A549 (cell line): ENCODE data around the gene DBNDD1.

Experiments
- CHD2 ChIP-seq: fragments of 150-350 bp; IDR thresholded peaks from 2 replicates; pipeline ENCODE4 v1.6.1; 2014; ENCODE audit warnings: low read length; ENCODE audit not compliant: partially characterized antibody
- CHD4 ChIP-seq: fragments of 200-600 bp; sonication (generic); IDR thresholded peaks from 2 replicates; pipeline ENCODE4 v1.6.1; 2016; ENCODE audit warnings: antibody characterized with exemption, mild to moderate bottlenecking, borderline replicate concordance
- NPAS2 ChIP-seq: fragments of 250-450 bp; sonication (Bioruptor Pico); IDR thresholded peaks from 2 replicates; pipeline ENCODE4 v1.8.0; 2022; ENCODE audit warnings: mild to moderate bottlenecking, moderate library complexity, borderline replicate concordance
- POLR2A ChIP-seq: IDR thresholded peaks from 2 replicates; pipeline ENCODE4 v1.6.1; 2012; ENCODE audit warnings: mild to moderate bottlenecking, low read length
- RAD21 ChIP-seq, 2 experiments: fragments of >200 bp in 1 of 2; sonication (Bioruptor Twin) in 1 of 2; formaldehyde crosslinking in 1 of 2; IDR thresholded peaks in 1 of 2; conservative IDR thresholded peaks in 1 of 2; 2 replicates in 1 of 2; 3 replicates in 1 of 2; pipeline ENCODE4 v1.6.1; 2012 to 2018; ENCODE audit warnings: inconsistent platforms in 1 of 2
- RARB ChIP-seq: fragments of 250-450 bp; sonication (Bioruptor Pico); IDR thresholded peaks from 2 replicates; pipeline ENCODE4 v1.8.0; 2021; ENCODE audit warnings: mild to moderate bottlenecking, moderate library complexity
- RCOR1 ChIP-seq: fragments of 150-350 bp; IDR thresholded peaks from 2 replicates; pipeline ENCODE4 v1.6.1; 2014; ENCODE audit warnings: antibody characterized with exemption, low read length, low read depth
- RFX5 ChIP-seq: fragments of 450-650 bp; IDR thresholded peaks from 2 replicates; pipeline ENCODE4 v1.7.1; 2014; ENCODE audit warnings: antibody characterized with exemption, mild to moderate bottlenecking, moderate library complexity
- TF ChIP-seq, protein P1 (sequence below): fragments of >200 bp; sonication (Bioruptor Twin); formaldehyde crosslinking; IDR thresholded peaks from 3 replicates; pipeline ENCODE4 v1.5.1; 2016
- TF ChIP-seq, protein P2 (sequence below): fragments of 200-600 bp; sonication (generic); IDR thresholded peaks from 2 replicates; pipeline ENCODE4 v1.6.1; 2016; ENCODE audit warnings: antibody characterized with exemption, mild to moderate bottlenecking, moderate library complexity
- TF ChIP-seq, protein P3 (sequence below): fragments of 150-350 bp; IDR thresholded peaks from 2 replicates; pipeline ENCODE4 v1.6.1; 2014; ENCODE audit warnings: low read depth, mild to moderate bottlenecking, low read length
- TF ChIP-seq, protein P4 (sequence below): IDR thresholded peaks from 2 replicates; pipeline ENCODE4 v1.6.1; 2012

DNA sequence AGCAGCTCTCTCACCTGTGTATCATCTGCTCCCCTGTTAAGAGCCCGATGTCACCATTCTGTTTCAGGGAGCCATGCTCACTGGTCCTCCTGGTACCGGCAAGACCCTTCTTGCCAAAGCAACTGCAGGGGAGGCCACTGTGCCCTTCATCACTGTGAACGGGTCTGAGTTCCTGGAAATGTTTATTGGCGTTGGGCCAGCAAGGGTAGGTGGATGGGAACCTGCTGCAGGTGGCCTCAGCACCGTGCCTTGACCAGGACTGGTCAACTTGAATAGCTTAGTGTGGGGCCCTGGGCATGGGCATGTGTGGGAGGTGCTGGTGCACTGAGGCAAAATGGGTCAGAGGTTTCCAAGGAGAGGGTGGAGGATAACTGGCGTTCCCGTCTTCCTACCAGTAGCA, 28.5 kb downstream of the DBNDD1 start:
- TF ChIP-seq POLR2A (no peak), CHD4 (no peak), RARB (CRISPR knock-in tag) (no peak), RAD21 (conservative IDR thresholded peaks at IDR 0.05 in 1 of 2, IDR thresholded peaks at IDR 0.05 in 1 of 2) (no peak), RFX5 (no peak), CHD2 (no peak), NPAS2 (CRISPR knock-in tag) (no peak), RCOR1 (no peak)
- TF ChIP-seq, protein P1, sequence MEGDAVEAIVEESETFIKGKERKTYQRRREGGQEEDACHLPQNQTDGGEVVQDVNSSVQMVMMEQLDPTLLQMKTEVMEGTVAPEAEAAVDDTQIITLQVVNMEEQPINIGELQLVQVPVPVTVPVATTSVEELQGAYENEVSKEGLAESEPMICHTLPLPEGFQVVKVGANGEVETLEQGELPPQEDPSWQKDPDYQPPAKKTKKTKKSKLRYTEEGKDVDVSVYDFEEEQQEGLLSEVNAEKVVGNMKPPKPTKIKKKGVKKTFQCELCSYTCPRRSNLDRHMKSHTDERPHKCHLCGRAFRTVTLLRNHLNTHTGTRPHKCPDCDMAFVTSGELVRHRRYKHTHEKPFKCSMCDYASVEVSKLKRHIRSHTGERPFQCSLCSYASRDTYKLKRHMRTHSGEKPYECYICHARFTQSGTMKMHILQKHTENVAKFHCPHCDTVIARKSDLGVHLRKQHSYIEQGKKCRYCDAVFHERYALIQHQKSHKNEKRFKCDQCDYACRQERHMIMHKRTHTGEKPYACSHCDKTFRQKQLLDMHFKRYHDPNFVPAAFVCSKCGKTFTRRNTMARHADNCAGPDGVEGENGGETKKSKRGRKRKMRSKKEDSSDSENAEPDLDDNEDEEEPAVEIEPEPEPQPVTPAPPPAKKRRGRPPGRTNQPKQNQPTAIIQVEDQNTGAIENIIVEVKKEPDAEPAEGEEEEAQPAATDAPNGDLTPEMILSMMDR: no peak
- TF ChIP-seq, protein P2, sequence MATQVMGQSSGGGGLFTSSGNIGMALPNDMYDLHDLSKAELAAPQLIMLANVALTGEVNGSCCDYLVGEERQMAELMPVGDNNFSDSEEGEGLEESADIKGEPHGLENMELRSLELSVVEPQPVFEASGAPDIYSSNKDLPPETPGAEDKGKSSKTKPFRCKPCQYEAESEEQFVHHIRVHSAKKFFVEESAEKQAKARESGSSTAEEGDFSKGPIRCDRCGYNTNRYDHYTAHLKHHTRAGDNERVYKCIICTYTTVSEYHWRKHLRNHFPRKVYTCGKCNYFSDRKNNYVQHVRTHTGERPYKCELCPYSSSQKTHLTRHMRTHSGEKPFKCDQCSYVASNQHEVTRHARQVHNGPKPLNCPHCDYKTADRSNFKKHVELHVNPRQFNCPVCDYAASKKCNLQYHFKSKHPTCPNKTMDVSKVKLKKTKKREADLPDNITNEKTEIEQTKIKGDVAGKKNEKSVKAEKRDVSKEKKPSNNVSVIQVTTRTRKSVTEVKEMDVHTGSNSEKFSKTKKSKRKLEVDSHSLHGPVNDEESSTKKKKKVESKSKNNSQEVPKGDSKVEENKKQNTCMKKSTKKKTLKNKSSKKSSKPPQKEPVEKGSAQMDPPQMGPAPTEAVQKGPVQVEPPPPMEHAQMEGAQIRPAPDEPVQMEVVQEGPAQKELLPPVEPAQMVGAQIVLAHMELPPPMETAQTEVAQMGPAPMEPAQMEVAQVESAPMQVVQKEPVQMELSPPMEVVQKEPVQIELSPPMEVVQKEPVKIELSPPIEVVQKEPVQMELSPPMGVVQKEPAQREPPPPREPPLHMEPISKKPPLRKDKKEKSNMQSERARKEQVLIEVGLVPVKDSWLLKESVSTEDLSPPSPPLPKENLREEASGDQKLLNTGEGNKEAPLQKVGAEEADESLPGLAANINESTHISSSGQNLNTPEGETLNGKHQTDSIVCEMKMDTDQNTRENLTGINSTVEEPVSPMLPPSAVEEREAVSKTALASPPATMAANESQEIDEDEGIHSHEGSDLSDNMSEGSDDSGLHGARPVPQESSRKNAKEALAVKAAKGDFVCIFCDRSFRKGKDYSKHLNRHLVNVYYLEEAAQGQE: no peak
- TF ChIP-seq, protein P3, sequence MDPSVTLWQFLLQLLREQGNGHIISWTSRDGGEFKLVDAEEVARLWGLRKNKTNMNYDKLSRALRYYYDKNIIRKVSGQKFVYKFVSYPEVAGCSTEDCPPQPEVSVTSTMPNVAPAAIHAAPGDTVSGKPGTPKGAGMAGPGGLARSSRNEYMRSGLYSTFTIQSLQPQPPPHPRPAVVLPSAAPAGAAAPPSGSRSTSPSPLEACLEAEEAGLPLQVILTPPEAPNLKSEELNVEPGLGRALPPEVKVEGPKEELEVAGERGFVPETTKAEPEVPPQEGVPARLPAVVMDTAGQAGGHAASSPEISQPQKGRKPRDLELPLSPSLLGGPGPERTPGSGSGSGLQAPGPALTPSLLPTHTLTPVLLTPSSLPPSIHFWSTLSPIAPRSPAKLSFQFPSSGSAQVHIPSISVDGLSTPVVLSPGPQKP: no peak
- TF ChIP-seq, protein P4, sequence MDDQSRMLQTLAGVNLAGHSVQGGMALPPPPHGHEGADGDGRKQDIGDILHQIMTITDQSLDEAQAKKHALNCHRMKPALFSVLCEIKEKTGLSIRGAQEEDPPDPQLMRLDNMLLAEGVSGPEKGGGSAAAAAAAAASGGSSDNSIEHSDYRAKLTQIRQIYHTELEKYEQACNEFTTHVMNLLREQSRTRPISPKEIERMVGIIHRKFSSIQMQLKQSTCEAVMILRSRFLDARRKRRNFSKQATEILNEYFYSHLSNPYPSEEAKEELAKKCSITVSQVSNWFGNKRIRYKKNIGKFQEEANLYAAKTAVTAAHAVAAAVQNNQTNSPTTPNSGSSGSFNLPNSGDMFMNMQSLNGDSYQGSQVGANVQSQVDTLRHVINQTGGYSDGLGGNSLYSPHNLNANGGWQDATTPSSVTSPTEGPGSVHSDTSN: no peak
